ENCODE results near the gene FIGN.

- no peak for TF ChIP-seq CTCF (conservative IDR thresholded peaks at IDR 0.05; ENCODE audit: low read depth, low read length)
- no peak for TF ChIP-seq ELK1 (IDR thresholded peaks at IDR 0.05; ENCODE audit: borderline replicate concordance, low read depth, low read length)
- no peak for TF ChIP-seq POLR2A (IDR thresholded peaks at IDR 0.05; ENCODE audit: low read depth, low read length)
- TF ChIP-seq CHD1 (IDR thresholded peaks at IDR 0.05; ENCODE audit: low read depth, low read length) = no peak
- TF ChIP-seq CEBPB (IDR thresholded peaks at IDR 0.05; ENCODE audit: low read depth, low read length) = no peak
Measured at GRCh38 chr2:163711699-163712098, 24.1 kb downstream of the FIGN start.

Measured in IMR-90 (cell line).